PC-9 (cell line): Measurements from ENCODE around the gene SORCS2.

ENCODE experiments used
- CTCF ChIP-seq: fragments of 200-600 bp; sonication (generic); conservative IDR thresholded peaks from 2 replicates; pipeline ENCODE4 v1.6.1; 2017; ENCODE audit warnings: mixed run types, antibody characterized with exemption, mild to moderate bottlenecking, moderate library complexity
- EZH2 ChIP-seq: fragments of 200-600 bp; sonication (generic); IDR thresholded peaks from 2 replicates; pipeline ENCODE4 v1.8.0; 2017; ENCODE audit warnings: antibody characterized with exemption, low read depth

- TF ChIP-seq CTCF = no peak
- TF ChIP-seq EZH2 = no peak
Observed at GRCh38 chr4:7703688-7704087, 511.4 kb downstream of the SORCS2 start.
